Large intestine (tissue), 3 donors: ENCODE results near the gene CAMTA1. TPM values are rescaled to one million over a fixed set of nuclear protein-coding genes. Genes with fewer than 3 reads are reported as not detected.

Experiments
- DNase-seq, 2 donors: peaks; one replicate each; pipeline versions ENCODE4 v3.0.0 to v3.0.0-alpha.2; 2013
- H3K27ac ChIP-seq: one replicate; pipeline ENCODE4 v1.5.1; 2013; ENCODE audit warnings: low read length
- H3K27me3 ChIP-seq: 2 replicates; pipeline ENCODE4 v1.6.1; 2013; ENCODE audit warnings: low read length; ENCODE audit not compliant: control insufficient read depth, insufficient read depth
- H3K36me3 ChIP-seq: 2 replicates; pipeline ENCODE4 v1.6.1; 2013; ENCODE audit warnings: low read length; ENCODE audit not compliant: control insufficient read depth, insufficient read depth
- H3K4me1 ChIP-seq: one replicate; pipeline ENCODE4 v1.6.1; 2013; ENCODE audit warnings: low read length; ENCODE audit not compliant: control insufficient read depth, insufficient read depth
- H3K4me3 ChIP-seq: one replicate; pipeline ENCODE4 v1.5.1; 2013; ENCODE audit warnings: low read length
- H3K9me3 ChIP-seq: one replicate; pipeline ENCODE4 v1.6.1; 2013; ENCODE audit warnings: mild to moderate bottlenecking, low read depth, low read length, moderate library complexity; ENCODE audit not compliant: control insufficient read depth
- WGBS: methylation state at CpG from one replicate; pipeline ENCODE4 v1.1.5; 2013; ENCODE audit warnings: low lambda C conversion rate; ENCODE audit not compliant: insufficient coverage; 5-methylcytosine and 5-hydroxymethylcytosine counted together
- polyA plus RNA-seq: library from polyadenylated mRNA; unstranded; fragments of 120-200 nt; gene quantifications from one replicate; pipeline ENCODE4 v1.2.1, GENCODE V29; 2013

CAMTA1 gene
- polyA plus RNA-seq, 1 donor: 67.9 TPM

DNA sequence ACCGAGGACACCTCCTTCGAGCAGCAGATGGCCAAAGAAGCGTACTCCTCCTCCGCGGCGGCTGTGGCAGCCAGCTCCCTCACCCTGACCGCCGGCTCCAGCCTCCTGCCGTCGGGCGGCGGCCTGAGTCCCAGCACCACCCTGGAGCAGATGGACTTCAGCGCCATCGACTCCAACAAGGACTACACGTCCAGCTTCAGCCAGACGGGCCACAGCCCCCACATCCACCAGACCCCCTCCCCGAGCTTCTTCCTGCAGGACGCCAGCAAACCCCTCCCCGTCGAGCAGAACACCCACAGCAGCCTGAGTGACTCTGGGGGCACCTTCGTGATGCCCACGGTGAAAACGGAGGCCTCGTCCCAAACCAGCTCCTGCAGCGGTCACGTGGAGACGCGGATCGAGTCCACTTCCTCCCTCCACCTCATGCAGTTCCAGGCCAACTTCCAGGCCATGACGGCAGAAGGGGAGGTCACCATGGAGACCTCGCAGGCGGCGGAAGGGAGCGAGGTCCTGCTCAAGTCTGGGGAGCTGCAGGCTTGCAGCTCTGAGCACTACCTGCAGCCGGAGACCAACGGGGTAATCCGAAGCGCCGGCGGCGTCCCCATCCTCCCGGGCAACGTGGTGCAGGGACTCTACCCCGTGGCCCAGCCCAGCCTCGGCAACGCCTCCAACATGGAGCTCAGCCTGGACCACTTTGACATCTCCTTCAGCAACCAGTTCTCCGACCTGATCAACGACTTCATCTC, 879.1 kb downstream of the CAMTA1 start:
- no peaks in the 10 kb centered on the region for H3K27me3 ChIP-seq
- no peak overlapping the region for H3K4me3 ChIP-seq
- no peaks in the 10 kb centered on the region for H3K36me3 ChIP-seq
- no peaks in the 10 kb centered on the region for H3K9me3 ChIP-seq
- H3K4me1 ChIP-seq: peaks cover 7% of the 10 kb centered on the region
- no CpG with 5 or more reads among the region's 48 CpGs for WGBS
- no peak overlapping the region for H3K27ac ChIP-seq
- no peak for DNase-seq

DNA sequence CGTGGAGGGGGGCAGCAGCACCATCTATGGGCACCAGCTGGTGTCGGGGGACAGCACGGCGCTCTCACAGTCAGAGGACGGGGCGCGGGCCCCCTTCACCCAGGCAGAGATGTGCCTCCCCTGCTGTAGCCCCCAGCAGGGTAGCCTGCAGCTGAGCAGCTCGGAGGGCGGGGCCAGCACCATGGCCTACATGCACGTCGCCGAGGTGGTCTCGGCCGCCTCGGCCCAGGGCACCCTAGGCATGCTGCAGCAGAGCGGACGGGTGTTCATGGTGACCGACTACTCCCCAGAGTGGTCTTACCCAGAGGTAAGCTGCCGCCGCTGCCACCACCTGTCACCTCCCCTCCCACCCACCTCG, 879.6 kb downstream of the CAMTA1 start:
- no CpG with 5 or more reads among the region's 21 CpGs for WGBS
- no peaks in the 10 kb centered on the region for H3K36me3 ChIP-seq
- no peak overlapping the region for H3K27ac ChIP-seq

DNA sequence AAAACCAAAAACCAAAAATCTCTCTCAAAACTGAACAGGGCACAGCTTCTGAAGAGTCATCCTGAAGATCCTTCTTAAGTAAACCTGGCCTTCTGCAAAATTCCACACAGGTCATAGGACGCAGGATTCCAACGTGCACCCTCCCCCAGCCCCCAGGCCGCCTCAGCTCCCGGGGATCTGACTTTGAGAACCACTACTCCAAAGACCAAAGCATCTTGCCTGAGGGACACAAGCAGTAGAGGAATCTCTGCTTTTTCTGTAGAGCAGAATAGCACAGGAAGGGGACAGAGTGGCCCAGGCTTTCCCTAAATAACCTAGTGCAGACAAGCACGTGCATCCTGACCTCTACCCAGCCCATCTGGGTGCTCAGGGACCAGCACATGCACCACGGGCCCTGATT, 881.0 kb downstream of the CAMTA1 start:
- no peaks in the 10 kb centered on the region for H3K9me3 ChIP-seq
- H3K4me3 ChIP-seq: no peak overlapping the region
- no peaks in the 10 kb centered on the region for H3K36me3 ChIP-seq
- H3K27ac ChIP-seq: no peak overlapping the region
- peaks cover 13% of the 10 kb centered on the region for H3K4me1 ChIP-seq
- WGBS: no CpG with 5 or more reads among the region's 6 CpGs
- H3K27me3 ChIP-seq: peaks cover 3% of the 10 kb centered on the region
- DNase-seq: no peak

More for the DNA sequence above, 879.6 kb downstream of the CAMTA1 start:
- Histone ChIP-seq H3K4me1 (peaks cover 10% of the 10 kb centered on the region), H3K9me3 (no peaks in the 10 kb centered on the region), H3K4me3 (no peak overlapping the region), H3K27me3 (peaks cover under 1% of the 10 kb centered on the region)
- DNase-seq: no peak

DNA sequence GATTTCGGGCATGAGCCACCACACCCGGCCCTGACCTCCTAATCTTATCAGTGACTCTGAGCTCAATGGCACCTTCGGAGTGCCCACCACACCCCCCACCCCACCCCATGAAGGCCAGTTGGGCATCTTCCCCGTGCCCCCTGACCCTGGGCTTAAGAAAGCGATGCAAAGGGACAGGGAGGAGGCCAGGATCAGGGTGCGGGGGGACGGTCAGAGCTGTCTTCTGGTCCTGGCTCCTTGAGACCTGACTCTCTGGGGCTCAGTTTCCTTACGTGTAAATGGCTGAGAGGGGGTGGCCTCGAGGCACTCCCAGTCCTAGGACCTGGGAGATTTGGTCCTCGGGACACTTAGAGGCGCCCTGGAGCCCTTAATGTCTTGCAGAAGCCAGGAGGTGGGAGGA, 881.9 kb downstream of the CAMTA1 start:
- no peaks in the 10 kb centered on the region for H3K36me3 ChIP-seq
- no CpG with 5 or more reads among the region's 11 CpGs for WGBS
- no peak overlapping the region for H3K4me3 ChIP-seq
- no peak for DNase-seq
- H3K27me3 ChIP-seq: peaks cover 3% of the 10 kb centered on the region
- H3K4me1 ChIP-seq: peaks cover 13% of the 10 kb centered on the region
- H3K27ac ChIP-seq: no peak overlapping the region
- no peaks in the 10 kb centered on the region for H3K9me3 ChIP-seq

DNA sequence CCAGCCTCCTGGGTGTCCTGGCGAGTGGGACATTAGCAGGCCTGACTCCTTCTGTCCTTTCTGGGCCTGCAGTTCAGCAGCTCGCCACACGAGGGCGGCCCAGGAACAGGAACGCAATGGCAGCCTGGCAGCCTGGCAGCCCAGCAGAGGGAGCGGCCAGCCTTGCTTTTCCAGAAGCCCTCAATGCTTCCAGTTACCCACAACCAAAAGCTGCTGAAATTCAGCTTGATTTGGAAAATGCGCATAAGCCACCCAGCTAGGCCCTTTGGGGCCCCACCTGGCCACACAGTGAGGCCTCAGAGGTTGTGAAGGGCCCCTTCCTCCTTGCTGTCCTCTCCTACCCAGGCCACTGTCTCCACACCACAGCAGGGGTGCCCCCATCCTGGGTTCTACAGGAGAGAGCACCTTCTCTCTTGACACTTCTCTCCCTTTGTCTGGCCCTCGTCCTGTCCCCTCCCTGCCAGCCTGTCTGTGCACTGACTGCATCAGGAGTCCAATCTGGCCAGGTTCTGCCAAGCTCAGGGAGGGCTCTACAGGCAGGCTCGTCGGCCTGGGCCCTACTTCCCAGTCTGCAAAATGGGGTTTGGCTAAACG, 882.5 kb downstream of the CAMTA1 start:
- no CpG with 5 or more reads among the region's 11 CpGs for whole genome bisulfite sequencing
- Histone ChIP-seq H3K4me3 (no peak overlapping the region), H3K4me1 (peaks cover 13% of the 10 kb centered on the region), H3K27me3 (peaks cover 3% of the 10 kb centered on the region), H3K27ac (peak overlapping the region; percentile 70), H3K9me3 (no peaks in the 10 kb centered on the region), H3K36me3 (no peaks in the 10 kb centered on the region)
- peak; percentile 65 to 75 for DNase-seq

DNA sequence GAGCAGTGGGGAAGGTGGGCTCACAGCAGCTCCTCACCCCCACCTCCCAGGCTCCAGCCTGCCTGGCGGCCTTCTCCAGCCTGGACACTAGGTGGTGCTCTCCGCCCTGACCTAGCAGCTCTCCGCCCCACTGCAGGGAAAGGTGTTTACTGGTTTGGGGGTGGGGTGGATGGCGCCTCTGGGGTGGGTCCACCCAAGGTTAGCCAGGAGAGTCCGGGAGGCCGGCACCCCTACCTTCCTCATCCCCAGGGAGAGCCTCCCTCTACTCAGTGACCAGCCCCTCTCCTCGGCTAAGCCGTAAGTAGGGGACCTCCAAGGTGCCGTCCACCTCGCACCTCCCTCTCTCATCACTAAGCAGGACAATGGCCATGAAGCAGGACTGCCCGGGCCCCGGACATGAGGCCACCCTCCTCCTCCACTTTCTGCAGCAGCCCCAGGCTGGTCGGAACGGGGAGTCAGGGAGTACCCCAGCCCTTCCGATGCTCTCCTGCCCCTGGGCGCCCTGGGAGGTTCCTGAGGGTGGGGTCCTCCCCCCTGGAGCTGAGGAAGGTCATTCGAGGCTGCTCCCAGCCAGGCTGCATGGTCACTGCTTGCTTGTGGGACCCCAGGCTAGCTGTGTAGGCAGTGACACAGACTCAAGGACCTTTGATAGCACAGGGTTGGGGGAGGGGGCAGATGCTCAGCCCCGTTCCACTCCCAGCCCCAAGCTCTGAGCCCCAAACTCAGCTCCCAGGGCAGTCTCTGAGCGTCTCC, 884.5 kb downstream of the CAMTA1 start:
- DNase-seq: peak; percentile 46 to 56
- Histone ChIP-seq H3K27me3 (peaks cover 3% of the 10 kb centered on the region), H3K4me3 (peak overlapping the region; percentile 24), H3K27ac (peak overlapping the region; percentile 45), H3K36me3 (no peaks in the 10 kb centered on the region), H3K4me1 (peaks cover 13% of the 10 kb centered on the region), H3K9me3 (no peaks in the 10 kb centered on the region)
- no CpG with 5 or more reads among the region's 19 CpGs for WGBS

DNA sequence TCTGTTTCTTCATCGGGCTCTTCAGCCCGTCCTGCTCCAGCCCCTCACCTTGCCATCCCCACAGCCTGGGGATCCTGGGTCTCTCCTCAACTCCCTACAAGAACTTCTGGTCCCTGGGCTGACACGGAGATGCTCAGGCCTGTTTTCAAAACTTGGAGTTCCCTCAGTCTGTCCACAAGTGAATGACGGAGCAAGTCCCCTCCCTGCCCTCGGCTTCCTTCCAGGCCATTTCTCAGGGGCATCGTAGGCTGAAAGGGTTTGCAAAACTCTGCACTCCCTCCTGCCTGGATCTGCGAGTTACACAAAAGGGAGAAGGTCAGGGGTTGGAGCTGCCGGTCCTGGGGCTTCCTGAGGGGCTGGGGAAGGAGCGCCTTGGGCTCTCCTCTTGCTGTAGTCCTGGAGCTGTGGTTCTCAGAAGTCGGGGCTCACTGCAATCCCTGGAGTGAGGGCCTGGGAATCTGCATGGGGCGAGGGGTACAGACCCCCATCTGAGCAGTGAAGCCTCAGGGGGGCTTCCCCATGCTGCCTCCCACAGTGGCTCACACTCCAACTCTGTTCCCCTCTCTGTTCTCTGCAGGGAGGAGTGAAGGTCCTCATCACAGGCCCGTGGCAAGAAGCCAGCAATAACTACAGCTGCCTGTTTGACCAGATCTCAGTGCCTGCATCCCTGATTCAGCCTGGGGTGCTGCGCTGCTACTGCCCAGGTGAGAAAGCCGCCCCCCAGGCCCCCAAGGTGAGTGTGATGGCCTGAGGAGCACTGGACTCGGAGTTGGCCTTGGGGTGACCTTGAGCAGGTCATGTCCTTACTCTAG, 885.3 kb downstream of the CAMTA1 start:
- no peak for DNase-seq
- H3K4me1 ChIP-seq: peaks cover 13% of the 10 kb centered on the region
- H3K27ac ChIP-seq: no peak overlapping the region
- no peaks in the 10 kb centered on the region for H3K36me3 ChIP-seq
- WGBS: no CpG with 5 or more reads among the region's 15 CpGs
- no peaks in the 10 kb centered on the region for H3K9me3 ChIP-seq
- peaks cover 3% of the 10 kb centered on the region for H3K27me3 ChIP-seq
- no peak overlapping the region for H3K4me3 ChIP-seq

DNA sequence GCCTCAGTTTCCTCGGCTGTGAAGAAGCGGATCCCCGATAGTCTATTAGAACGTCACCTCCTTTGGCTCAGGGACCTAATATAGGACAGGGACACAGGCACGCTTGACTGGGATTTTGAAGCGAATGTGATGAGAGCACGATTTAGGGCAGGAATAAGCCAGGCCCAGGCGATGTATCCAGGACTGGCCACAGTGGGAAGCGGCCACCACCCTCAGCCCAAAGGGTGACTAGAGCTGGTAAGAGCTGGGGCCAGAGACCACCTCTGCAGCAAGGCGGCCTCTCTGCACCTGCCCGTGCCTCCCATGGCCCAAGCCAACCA, 885.9 kb downstream of the CAMTA1 start:
- Histone ChIP-seq H3K27ac (no peak overlapping the region), H3K36me3 (no peaks in the 10 kb centered on the region), H3K4me1 (peaks cover 13% of the 10 kb centered on the region), H3K27me3 (peaks cover 3% of the 10 kb centered on the region), H3K9me3 (no peaks in the 10 kb centered on the region), H3K4me3 (no peak overlapping the region)
- no peak for DNase-seq
- WGBS: no CpG with 5 or more reads among the region's 11 CpGs

DNA sequence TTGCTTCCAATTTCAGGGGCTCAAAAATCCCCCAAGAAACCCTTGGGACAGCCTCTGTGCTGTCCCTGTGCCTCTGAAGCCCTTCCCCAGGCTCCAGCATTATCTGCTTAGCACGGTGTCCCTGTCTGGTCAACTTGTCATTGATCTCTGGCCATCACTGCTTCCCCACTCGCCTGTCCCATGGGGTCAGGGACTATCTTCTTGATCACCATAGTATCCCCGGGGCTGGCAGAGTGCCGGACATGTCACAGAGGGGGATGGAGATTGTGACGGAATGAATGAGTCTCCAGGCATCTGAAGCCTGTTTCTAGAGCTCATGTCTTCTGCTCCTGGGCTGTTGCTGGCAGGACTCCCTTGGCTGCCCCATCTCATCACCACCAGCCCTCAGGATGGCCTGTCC, 886.4 kb downstream of the CAMTA1 start:
- Histone ChIP-seq H3K27me3 (peaks cover 3% of the 10 kb centered on the region), H3K36me3 (no peaks in the 10 kb centered on the region), H3K4me3 (no peak overlapping the region), H3K27ac (no peak overlapping the region), H3K4me1 (peaks cover 13% of the 10 kb centered on the region), H3K9me3 (no peaks in the 10 kb centered on the region)
- no peak for DNase-seq
- no CpG with 5 or more reads among the region's 5 CpGs for WGBS

DNA sequence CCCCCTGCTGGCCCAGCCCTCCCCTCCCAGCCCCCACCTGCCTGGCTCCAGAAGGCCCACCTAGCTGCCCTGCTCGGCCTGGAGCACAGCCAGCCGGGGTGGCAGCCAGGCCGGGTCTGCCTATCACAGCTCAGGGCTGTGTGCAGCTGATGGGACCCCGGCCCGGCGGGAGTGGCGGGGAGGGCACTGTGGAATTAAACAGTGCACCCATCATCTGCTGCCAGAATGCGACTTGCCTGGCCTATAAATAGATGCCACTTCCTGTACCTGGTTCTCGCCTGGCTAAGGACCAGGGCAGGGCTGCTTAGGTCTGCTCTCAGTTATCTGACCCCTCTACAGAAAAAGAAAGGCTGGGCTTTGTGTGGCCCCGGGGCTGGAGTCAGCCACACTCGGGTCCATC, 887.6 kb downstream of the CAMTA1 start:
- H3K36me3 ChIP-seq: no peaks in the 10 kb centered on the region
- no CpG with 5 or more reads among the region's 11 CpGs for WGBS

More for the DNA sequence above, 887.6 kb downstream of the CAMTA1 start:
- H3K9me3 ChIP-seq: no peaks in the 10 kb centered on the region
- H3K27ac ChIP-seq: no peak overlapping the region
- H3K27me3 ChIP-seq: peaks cover 3% of the 10 kb centered on the region
- DNase-seq: no peak
- H3K4me3 ChIP-seq: no peak overlapping the region
- peaks cover 11% of the 10 kb centered on the region for H3K4me1 ChIP-seq
